HepG2 (cell line): ENCODE data around the gene TRIM25. TPM values are rescaled to one million over a fixed set of nuclear protein-coding genes. Genes with fewer than 3 reads are reported as not detected.

Experiments used
- CREB1 ChIP-seq, 2 experiments: fragments of 450-650 bp in 1 of 2; IDR thresholded peaks; 2 replicates each; pipeline ENCODE4 v1.6.1; 2016 to 2017; ENCODE audit warnings: control low read depth in 1 of 2, mild to moderate bottlenecking in 1 of 2, missing compliant biosample characterization in 1 of 2, missing genetic modification characterization in 1 of 2
- GLI4 ChIP-seq: sonication (generic); formaldehyde crosslinking; IDR thresholded peaks from 2 replicates; pipeline ENCODE4 v1.5.1; 2020; ENCODE audit warnings: missing genetic modification reagents, mild to moderate bottlenecking, moderate library complexity, borderline replicate concordance
- KAT2B ChIP-seq: fragments of 150-350 bp; IDR thresholded peaks from 2 replicates; pipeline ENCODE4 v1.6.1; 2014; ENCODE audit warnings: low read depth, low read length, borderline replicate concordance
- MBD4 ChIP-seq: IDR thresholded peaks from 2 replicates; pipeline ENCODE4 v1.6.1; 2012; ENCODE audit warnings: low read length, inconsistent platforms, borderline replicate concordance
- PAF1 ChIP-seq: IDR thresholded peaks from 2 replicates; pipeline ENCODE4 v1.6.1; 2016; ENCODE audit warnings: missing genetic modification reagents, missing compliant biosample characterization
- RORA ChIP-seq: sonication (generic); formaldehyde crosslinking; IDR thresholded peaks from 2 replicates; pipeline ENCODE4 v1.5.0; 2020; ENCODE audit warnings: mild to moderate bottlenecking, missing genetic modification reagents, moderate library complexity
- ZEB1 ChIP-seq: IDR thresholded peaks from 2 replicates; pipeline ENCODE4 v1.6.1; 2012; ENCODE audit warnings: mild to moderate bottlenecking, low read depth, inconsistent platforms; ENCODE audit not compliant: insufficient replicate concordance
- ZNF234 ChIP-seq: sonication (generic); formaldehyde crosslinking; conservative IDR thresholded peaks from 2 replicates; pipeline ENCODE4 v1.5.1; 2020; ENCODE audit warnings: mild to moderate bottlenecking, missing genetic modification reagents
- ZNF343 ChIP-seq: sonication (generic); formaldehyde crosslinking; IDR thresholded peaks from 2 replicates; pipeline ENCODE4 v1.4.0; 2020; ENCODE audit warnings: mild to moderate bottlenecking, missing genetic modification reagents
- ZNF577 ChIP-seq: sonication (generic); formaldehyde crosslinking; IDR thresholded peaks from 2 replicates; pipeline ENCODE4 v1.4.0; 2020; ENCODE audit warnings: mild to moderate bottlenecking, low read depth, missing genetic modification reagents, borderline replicate concordance
- ZNF720 ChIP-seq: sonication (generic); formaldehyde crosslinking; IDR thresholded peaks from 2 replicates; pipeline ENCODE4 v1.4.0; 2020; ENCODE audit warnings: missing genetic modification reagents
- ZNF724P ChIP-seq: sonication (generic); formaldehyde crosslinking; IDR thresholded peaks from 2 replicates; pipeline ENCODE4 v1.8.0; 2022; ENCODE audit warnings: missing genetic modification reagents, borderline replicate concordance
- ZSCAN29 ChIP-seq: sonication (generic); formaldehyde crosslinking; conservative IDR thresholded peaks from 2 replicates; pipeline ENCODE4 v1.4.0; 2020; ENCODE audit warnings: mild to moderate bottlenecking, missing genetic modification reagents
- polyA plus RNA-seq, 8 experiments: library from polyadenylated mRNA; depleted of rRNA in 3 of 8; stranded (reverse) in 7 of 8; unstranded in 1 of 8; fragments of >200 nt; fragmentation: Illumina TruSeq in 4 of 8; extraction: Trizol in 4 of 8; gene quantifications; 2 replicates each; pipeline versions ENCODE4 v1.2.1 to v1.2.3, GENCODE V29; 2011 to 2016; ENCODE audit warnings: low read depth in 4 of 8, missing spikeins in 1 of 8, mixed read lengths in 1 of 8; ENCODE audit not compliant: insufficient read depth in 1 of 8
- total RNA-seq, 5 experiments: library from RNA; depleted of rRNA; stranded (reverse); fragments of >200 nt; fragmentation: Illumina TruSeq; extraction: Trizol; gene quantifications; 2 replicates each; pipeline ENCODE4 v1.2.3, GENCODE V29; 2016; ENCODE audit warnings: low read depth in 1 of 5
- TF ChIP-seq, protein P1 (sequence below): sonication (generic); formaldehyde crosslinking; IDR thresholded peaks from 2 replicates; pipeline ENCODE4 v1.4.0; 2020; ENCODE audit warnings: missing genetic modification reagents, mild to moderate bottlenecking, borderline replicate concordance
- TF ChIP-seq, protein P2 (sequence below): sonication (generic); formaldehyde crosslinking; IDR thresholded peaks from 2 replicates; pipeline ENCODE4 v1.5.0; 2020; ENCODE audit warnings: missing genetic modification reagents, mild to moderate bottlenecking, borderline replicate concordance
- TF ChIP-seq, protein P3 (sequence below), 2 experiments: sonication (generic) in 1 of 2; formaldehyde crosslinking in 1 of 2; IDR thresholded peaks; 2 replicates each; pipeline versions ENCODE4 v1.4.0 to v1.6.1; 2016 to 2020; ENCODE audit warnings: borderline replicate concordance in 1 of 2, low read depth in 1 of 2, mild to moderate bottlenecking in 1 of 2, missing genetic modification reagents in 1 of 2
- TF ChIP-seq, protein P4 (sequence below): sonication (generic); formaldehyde crosslinking; IDR thresholded peaks from 2 replicates; pipeline ENCODE4 v1.8.0; 2022; ENCODE audit warnings: missing genetic modification reagents, mild to moderate bottlenecking, inconsistent platforms, borderline replicate concordance

Gene TRIM25
- total and polyA plus RNA-seq, 2 of the 13 experiments (the other 11 are each of a cell fraction or from before 2014, with no cell fraction given) = 30.8 to 42.2 TPM

DNA sequence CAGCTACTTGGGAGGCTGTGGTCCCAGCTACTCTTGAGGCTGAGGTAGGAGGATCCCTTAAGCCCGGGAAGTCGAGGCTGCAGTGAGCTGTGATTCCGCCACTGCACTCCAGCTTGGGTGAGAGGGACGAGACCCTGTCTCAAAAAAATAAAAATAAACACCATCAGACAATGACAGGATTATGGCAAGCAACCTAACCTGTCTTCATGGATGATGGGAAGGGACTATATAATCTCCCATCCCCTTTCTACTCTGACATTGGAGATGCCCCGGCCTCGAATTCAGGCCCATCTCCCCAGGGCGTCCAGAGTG, 893 bp downstream of the TRIM25 start (continued):
- TF ChIP-seq, protein P1, sequence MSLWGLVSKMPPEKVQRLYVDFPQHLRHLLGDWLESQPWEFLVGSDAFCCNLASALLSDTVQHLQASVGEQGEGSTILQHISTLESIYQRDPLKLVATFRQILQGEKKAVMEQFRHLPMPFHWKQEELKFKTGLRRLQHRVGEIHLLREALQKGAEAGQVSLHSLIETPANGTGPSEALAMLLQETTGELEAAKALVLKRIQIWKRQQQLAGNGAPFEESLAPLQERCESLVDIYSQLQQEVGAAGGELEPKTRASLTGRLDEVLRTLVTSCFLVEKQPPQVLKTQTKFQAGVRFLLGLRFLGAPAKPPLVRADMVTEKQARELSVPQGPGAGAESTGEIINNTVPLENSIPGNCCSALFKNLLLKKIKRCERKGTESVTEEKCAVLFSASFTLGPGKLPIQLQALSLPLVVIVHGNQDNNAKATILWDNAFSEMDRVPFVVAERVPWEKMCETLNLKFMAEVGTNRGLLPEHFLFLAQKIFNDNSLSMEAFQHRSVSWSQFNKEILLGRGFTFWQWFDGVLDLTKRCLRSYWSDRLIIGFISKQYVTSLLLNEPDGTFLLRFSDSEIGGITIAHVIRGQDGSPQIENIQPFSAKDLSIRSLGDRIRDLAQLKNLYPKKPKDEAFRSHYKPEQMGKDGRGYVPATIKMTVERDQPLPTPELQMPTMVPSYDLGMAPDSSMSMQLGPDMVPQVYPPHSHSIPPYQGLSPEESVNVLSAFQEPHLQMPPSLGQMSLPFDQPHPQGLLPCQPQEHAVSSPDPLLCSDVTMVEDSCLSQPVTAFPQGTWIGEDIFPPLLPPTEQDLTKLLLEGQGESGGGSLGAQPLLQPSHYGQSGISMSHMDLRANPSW = no peak
- TF ChIP-seq, protein P2, sequence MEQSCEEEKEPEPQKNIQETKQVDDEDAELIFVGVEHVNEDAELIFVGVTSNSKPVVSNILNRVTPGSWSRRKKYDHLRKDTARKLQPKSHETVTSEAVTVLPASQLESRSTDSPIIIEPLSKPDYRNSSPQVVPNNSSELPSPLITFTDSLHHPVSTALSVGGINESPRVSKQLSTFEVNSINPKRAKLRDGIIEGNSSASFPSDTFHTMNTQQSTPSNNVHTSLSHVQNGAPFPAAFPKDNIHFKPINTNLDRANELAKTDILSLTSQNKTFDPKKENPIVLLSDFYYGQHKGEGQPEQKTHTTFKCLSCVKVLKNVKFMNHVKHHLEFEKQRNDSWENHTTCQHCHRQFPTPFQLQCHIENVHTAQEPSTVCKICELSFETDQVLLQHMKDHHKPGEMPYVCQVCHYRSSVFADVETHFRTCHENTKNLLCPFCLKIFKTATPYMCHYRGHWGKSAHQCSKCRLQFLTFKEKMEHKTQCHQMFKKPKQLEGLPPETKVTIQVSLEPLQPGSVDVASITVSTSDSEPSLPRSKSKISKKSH (CRISPR knock-in tag) = no peak; the same call in 1 of the 2 replicates
- no peak for TF ChIP-seq RORA (CRISPR knock-in tag)
- TF ChIP-seq ZNF343 (CRISPR knock-in tag) = 0 out of 2 replicates have a peak, but pooled peaks have one; percentile 42
- TF ChIP-seq CREB1 (IDR thresholded peaks at IDR 0.05) = no peak
- no peak for TF ChIP-seq CREB1 (CRISPR knock-in tag; IDR thresholded peaks at IDR 0.05)
- 0 out of 2 replicates have a peak, but pooled peaks have one; percentile 73 for TF ChIP-seq ZSCAN29 (CRISPR knock-in tag)
- TF ChIP-seq ZNF577 (CRISPR knock-in tag) = 0 out of 2 replicates have a peak, but pooled peaks have one; percentile 34
- no peak for TF ChIP-seq PAF1 (CRISPR knock-in tag)
- TF ChIP-seq, protein P3, sequence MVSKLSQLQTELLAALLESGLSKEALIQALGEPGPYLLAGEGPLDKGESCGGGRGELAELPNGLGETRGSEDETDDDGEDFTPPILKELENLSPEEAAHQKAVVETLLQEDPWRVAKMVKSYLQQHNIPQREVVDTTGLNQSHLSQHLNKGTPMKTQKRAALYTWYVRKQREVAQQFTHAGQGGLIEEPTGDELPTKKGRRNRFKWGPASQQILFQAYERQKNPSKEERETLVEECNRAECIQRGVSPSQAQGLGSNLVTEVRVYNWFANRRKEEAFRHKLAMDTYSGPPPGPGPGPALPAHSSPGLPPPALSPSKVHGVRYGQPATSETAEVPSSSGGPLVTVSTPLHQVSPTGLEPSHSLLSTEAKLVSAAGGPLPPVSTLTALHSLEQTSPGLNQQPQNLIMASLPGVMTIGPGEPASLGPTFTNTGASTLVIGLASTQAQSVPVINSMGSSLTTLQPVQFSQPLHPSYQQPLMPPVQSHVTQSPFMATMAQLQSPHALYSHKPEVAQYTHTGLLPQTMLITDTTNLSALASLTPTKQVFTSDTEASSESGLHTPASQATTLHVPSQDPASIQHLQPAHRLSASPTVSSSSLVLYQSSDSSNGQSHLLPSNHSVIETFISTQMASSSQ (IDR thresholded peaks at IDR 0.05; ENCODE audit: low read depth) = no peak
- TF ChIP-seq, protein P3 (CRISPR knock-in tag; IDR thresholded peaks at IDR 0.05; ENCODE audit: borderline replicate concordance) = no peak
- TF ChIP-seq, protein P4, sequence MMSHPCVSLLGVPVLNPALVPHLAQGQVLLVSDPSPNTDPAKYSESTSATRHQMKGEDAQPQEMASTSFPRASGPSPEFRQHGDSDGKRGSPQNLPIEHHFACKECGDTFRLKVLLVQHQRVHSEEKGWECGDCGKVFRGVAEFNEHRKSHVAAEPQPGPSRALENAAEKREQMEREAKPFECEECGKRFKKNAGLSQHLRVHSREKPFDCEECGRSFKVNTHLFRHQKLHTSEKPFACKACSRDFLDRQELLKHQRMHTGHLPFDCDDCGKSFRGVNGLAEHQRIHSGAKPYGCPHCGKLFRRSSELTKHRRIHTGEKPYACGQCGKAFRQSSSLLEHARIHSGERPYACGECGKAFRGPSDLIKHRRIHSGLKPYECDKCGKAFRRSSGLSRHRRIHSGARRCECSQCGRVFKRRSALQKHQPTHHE (CRISPR knock-in tag) = no peak
- TF ChIP-seq ZNF720 = no peak
- TF ChIP-seq ZNF724P = no peak
- 0 out of 2 replicates have a peak, but pooled peaks have one; percentile 56 for TF ChIP-seq ZNF234 (CRISPR knock-in tag)
- TF ChIP-seq GLI4 (CRISPR knock-in tag) = no peak
- no peak for TF ChIP-seq ZEB1
- TF ChIP-seq KAT2B = no peak
- TF ChIP-seq MBD4 = no peak
